ENCODE measurements around the gene FOXF1.

FOXF1 gene

DNA sequence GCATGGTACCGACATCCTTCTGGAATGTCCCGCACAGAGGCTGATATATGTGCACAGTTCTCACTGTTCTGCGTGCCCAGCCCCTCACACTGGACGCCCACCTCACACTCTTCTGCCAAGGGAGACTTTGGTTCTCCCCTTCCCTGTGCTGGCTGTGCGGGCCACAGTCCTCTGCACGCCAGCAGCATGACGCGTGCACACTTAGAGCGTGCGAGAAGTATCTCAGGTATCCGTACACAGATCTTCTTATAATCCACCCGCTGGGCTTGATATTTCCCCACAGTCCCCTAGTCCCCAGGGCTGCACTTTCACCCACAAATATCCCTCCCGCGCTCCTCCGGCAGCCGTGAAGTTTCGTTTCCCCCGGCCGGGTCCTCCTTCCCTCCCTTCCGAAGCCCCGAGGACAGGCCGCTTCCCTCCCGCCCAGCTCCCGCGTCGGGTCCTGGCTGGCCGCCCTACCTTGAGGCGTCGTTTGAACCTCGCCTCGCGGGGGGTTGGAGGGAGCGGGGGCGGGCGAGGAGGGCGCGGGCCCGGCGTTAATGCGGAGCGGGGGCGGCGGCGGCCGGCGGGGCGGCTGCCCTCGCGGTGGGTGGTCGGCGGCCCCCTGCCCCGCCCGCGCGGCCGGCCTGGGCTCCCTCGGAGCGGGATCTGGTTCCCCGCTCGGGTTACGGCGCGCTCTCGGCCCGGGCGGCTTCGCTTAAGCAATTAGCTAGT, 5.0 kb upstream of the FOXF1 start:
- DNase-seq (ENCODE audit: low spot score): no peak

GRCh38 chr16:86505899-86506864, 4.1 kb upstream of the FOXF1 start:
- no peak for DNase-seq (ENCODE audit: low spot score)

DNA sequence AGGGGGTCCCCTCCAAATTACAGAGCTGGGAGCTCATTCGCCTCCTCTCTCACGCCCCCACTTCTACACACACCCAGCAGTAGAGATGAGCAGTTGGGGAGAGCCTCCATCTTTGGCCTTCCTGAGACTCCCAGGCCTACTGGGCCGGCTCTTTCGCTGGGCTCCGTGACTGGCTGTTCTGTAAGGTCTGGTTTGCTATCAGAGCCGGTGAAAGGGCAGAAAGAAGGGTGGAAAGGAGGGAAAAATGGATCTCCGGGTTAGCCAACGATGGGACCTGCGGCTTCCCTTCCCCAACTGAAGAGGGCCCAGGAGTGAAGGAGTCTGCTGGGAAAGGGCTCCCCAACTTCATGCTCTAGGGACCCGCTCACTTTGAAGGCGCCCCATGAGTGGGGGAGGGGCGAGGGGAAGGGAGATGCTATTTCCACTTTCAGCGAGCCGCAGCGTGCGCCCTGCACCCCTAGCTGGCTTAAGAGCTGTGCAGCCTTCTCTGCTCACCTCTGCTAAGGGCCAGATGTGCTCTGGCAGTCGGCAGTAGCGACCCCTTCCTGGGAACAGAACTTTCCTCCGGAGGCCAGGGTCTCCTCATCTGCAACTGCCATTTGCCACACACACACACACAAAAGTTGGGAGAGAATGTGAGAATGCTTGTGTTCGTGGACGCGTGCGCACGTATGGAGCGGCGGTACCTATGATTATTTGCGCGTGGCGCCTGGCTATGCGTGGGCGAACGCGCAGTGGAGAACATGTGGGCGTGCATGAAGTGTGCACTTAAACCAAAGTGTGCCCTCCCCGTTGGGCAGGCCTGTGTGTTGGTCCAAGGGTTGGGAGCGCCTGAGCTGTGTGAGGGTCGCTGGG, 2.9 kb upstream of the FOXF1 start:
- no peak for DNase-seq (ENCODE audit: low spot score)

DNA sequence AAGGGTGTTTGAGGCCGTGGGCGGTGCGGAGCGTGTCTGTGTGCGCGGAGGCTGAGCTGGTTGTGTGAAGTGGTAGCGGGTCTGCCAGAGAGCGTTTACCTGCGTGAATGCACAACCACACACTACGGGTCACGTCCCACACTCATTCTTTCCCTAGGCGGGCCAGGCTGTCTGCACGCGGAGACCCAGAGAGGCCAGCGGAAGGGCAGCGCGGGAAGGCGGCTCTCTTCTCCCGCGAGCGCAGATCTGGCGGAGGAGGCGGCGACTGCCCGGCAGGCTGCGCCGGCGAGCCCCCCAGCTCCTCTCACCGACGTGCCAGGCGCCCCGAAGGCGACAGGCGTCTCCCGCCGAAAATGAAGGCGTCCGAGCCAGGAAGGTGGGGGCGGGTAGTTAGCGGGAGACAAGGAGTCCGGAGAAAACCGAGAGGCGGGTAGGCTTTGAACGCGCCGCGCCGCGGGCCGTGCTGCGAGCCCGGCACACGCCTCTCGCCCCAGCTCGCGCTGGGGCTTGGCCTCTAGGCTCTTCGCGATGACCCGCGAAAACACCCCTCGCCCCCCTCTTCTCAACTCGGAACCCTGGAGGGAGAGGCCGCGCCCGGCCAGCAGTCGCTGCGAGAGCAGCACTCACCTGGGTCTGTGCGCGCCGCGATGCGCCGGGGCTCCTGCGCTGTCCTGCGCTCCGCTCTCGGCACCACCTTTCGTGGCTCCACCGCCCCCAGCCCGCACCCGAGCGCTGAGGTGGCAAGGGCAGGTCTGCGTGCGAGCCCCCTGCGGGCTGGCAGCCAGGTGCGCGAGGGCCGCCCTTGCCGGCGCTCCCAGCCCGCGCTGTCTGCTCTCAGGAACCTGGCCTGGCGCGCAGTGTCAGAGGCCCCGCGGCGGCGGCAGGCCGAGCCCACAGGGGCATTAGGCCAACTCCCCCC, 2.0 kb upstream of the FOXF1 start:
- DNase-seq (ENCODE audit: low spot score): no peak

- no peak for DNase-seq (ENCODE audit: low spot score)
Observed at GRCh38 chr16:86508947-86509758, 1.2 kb upstream of the FOXF1 start.

GRCh38 chr16:86509759-86510464, 415 bp upstream of the FOXF1 start:
- no peak for DNase-seq (ENCODE audit: low spot score)

DNA sequence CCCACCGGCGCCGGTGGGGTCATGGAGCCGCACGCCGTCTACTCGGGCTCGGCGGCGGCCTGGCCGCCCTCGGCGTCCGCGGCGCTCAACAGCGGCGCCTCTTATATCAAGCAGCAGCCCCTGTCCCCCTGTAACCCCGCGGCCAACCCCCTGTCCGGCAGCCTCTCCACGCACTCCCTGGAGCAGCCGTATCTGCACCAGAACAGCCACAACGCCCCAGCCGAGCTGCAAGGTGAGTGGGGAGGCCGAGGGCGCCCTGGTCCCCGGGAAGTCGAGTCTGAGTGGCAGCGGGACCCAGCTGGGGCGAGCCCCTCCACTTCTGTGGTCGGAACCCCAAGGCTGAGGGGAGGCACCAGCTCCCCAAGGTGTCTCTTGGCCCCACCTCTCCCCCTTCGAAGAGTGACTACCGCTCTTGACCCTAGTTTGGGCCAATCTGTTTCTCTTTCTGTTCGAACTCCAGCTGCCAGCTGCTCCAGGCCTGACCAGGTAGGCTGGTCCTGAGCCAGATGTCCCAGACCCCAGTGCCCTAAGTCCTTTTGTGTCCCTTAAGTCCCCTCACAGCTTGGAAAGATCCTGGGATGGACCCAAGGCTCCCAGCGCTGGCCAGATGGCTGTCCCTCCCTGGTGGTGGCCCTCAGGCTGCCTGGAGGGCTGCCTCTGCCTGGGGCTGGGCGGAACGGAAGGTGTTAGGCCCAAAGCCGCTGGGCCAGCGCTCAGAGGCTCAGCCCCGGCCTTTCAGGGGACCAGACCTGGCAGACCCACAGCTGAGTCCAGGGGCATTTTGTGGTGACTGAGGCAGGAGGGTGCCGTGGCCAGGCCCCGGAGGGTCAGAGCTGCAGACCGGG, 1.2 kb downstream of the FOXF1 start:
- no peak for DNase-seq (ENCODE audit: low spot score)

DNA sequence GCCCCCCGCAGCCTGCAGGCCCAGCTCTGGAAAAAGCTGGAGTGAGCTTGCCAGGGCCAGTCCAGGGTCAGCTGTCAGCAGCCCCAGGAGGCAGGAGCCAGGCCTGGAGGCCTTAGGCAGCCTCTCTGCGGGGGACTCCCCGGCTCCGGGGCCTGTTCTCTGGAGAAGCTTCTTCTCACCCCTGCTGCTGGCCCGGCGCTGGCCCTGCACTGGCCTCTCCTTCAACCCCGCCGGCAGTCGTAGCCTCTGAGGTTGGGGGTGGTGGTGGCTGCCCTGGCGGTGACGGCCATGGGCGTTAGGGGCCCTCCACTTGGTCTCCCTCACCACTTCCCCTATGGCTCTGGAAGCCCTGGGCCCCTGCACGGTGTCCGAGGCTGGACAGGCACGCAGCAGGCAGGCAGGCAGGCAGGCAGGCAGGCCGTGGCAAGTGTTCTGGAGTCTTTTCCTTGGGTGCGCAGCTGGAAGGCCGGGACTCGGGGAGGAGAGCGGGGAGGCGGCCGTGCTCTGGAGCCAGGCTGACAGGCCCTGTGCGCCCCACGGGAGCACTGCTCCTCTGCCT, 2.1 kb downstream of the FOXF1 start:
- DNase-seq (ENCODE audit: low spot score): no peak

- no peak for DNase-seq (ENCODE audit: low spot score)
Observed at GRCh38 chr16:86512860-86513470, 2.6 kb downstream of the FOXF1 start.

GRCh38 chr16:86513471-86514277, 3.3 kb downstream of the FOXF1 start:
- no peak for DNase-seq (ENCODE audit: low spot score)

- DNase-seq (ENCODE audit: low spot score): no peak
Observed at GRCh38 chr16:86514481-86515376, 4.4 kb downstream of the FOXF1 start.

GRCh38 chr16:86515413-86515776, 5.1 kb downstream of the FOXF1 start:
- no peak for DNase-seq (ENCODE audit: low spot score)

DNA sequence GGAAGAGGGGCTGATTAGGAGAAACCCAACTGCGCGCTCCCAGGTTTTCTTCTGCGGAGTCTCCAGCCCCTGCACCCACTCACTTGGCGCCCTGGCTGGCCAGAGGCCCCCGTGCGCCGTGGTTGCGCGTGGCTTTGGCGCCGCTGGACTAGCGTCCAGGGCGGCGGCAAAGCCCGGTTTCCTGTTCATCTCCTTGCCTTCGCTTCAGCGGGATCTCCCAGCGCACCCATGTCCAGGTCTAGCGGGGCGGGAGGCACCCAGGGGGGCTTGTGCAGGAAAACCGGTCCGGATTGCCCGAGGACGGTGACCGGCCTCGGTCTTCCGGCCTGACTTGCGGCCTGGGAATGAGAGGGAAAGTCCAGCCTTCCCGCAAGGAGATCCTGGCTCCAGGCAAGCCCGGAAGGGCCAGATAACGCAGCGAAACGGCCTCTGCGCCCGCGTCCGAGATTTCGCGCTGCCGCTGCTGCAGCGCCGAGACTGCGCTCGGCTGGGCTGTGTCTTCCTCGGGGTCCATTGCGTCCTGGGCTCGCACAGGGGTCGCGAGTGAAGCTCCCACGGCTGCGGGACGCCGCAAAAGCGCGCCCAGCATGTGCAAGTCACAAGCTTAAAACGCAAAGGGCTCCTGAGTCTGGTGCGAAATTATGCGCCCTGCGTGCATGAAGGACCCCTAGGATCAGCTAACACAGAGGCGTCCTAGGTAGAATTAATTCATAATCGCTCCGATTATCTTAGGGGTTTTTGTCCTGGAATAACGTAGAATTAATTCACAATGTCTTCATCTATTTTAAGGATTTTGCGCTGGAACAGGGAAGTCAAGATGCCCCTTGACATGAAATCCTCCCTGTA, 5.7 kb downstream of the FOXF1 start:
- DNase-seq (ENCODE audit: low spot score): no peak

DNA sequence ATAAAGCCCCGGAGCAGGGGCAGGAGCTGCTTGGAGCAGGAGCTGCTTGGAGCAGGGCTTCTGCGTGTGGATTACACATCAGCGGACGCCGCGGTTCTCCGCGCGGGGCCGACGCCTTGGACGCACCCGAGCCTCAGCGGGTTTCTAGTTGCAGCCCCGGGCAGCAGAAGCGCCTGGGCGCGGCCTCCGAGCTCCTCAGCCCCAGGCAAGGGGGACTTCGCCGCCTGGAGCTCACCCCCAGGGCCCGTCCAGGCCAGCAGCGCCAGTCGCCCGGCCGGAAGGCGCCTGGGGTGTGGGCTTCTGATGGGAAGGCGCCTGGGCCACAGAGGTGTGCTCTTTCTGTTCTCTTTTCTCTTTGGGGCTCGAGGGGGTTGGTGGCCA, 6.3 kb downstream of the FOXF1 start:
- DNase-seq (ENCODE audit: low spot score): no peak

GRCh38 chr16:86517033-86517432, 6.7 kb downstream of the FOXF1 start:
- no peak for DNase-seq (ENCODE audit: low spot score)

Data from putamen (tissue), 1 donor.